IMR-90 (cell line): ENCODE measurements around the gene EHD4. TPM values are rescaled to one million over a fixed set of nuclear protein-coding genes. Genes with fewer than 3 reads are reported as not detected.
A peak's percentile ranks its signal among the peaks of the same experiment; 100 is the strongest.

Source experiments
- ATAC-seq: fragments of 200-7000 bp; cut with Tn5 transposase; 2 replicates; pipeline ENCODE4 v1.9.1; 2020; ENCODE audit warnings: low read depth, mild to moderate bottlenecking, moderate library complexity
- BruUV-seq: library from RNA; stranded (reverse); fragments of 400-500 nt; replicated peaks from 2 replicates; lab custom pipeline; 2021; lab: Mats Ljungman, UMichigan
- CTCF ChIA-PET: fragments of 300-600 bp; formaldehyde crosslinking; extraction: SDS; loops from one replicate; lab custom pipeline; 2021; ENCODE audit warnings: antibody characterized with exemption; lab: Yijun Ruan, JAX
- POLR2A ChIA-PET: fragments of 300-600 bp; sonication (Branson Sonifier 250); formaldehyde crosslinking; loops from one replicate; lab custom pipeline; 2022; ENCODE audit warnings: antibody characterized with exemption; ENCODE audit not compliant: unreplicated experiment; lab: Charles Lee
- DNase-seq: peaks from one replicate; pipeline ENCODE4 v3.0.0; 2013
- H2AFZ ChIP-seq: replicated peaks from 2 replicates; pipeline ENCODE3; 2013; ENCODE audit warnings: low read length, mild to moderate bottlenecking; ENCODE audit not compliant: poor library complexity
- H2AK5ac ChIP-seq: 2 replicates; pipeline ENCODE4 v1.6.1; 2013; ENCODE audit warnings: low read depth, low read length, inconsistent platforms
- H2AK9ac ChIP-seq: replicated peaks from 2 replicates; pipeline ENCODE3; 2013; ENCODE audit warnings: mild to moderate bottlenecking, low read depth, low read length, moderate library complexity; ENCODE audit not compliant: poor library complexity
- H2BK120ac ChIP-seq: 2 replicates; pipeline ENCODE4 v1.6.1; 2013; ENCODE audit warnings: low read depth, low read length, inconsistent platforms
- H2BK15ac ChIP-seq: 3 replicates; pipeline ENCODE4 v1.6.1; 2013; ENCODE audit warnings: low read depth, low read length, inconsistent platforms
- H2BK20ac ChIP-seq: 2 replicates; pipeline ENCODE4 v1.6.1; 2013; ENCODE audit warnings: low read depth, mild to moderate bottlenecking, inconsistent platforms, low read length, moderate library complexity
- H2BK5ac ChIP-seq: 2 replicates; pipeline ENCODE4 v1.6.1; 2013; ENCODE audit warnings: mild to moderate bottlenecking, low read depth, low read length, inconsistent platforms; ENCODE audit not compliant: poor library complexity, severe bottlenecking
- H3K14ac ChIP-seq: replicated peaks from 2 replicates; pipeline ENCODE4 v1.6.1; 2013; ENCODE audit warnings: low read depth, low read length, inconsistent platforms
- H3K18ac ChIP-seq: 2 replicates; pipeline ENCODE4 v1.6.1; 2013; ENCODE audit warnings: low read depth, low read length, control low read depth
- H3K23ac ChIP-seq: 2 replicates; pipeline ENCODE4 v1.6.1; 2013; ENCODE audit warnings: low read depth, low read length, inconsistent platforms
- H3K27ac ChIP-seq: 2 replicates; pipeline ENCODE4 v1.5.1; 2013; ENCODE audit warnings: mild to moderate bottlenecking, control low read depth, low read length; ENCODE audit not compliant: insufficient read depth
- H3K27me3 ChIP-seq: 2 replicates; pipeline ENCODE4 v1.6.1; 2013; ENCODE audit warnings: low read length; ENCODE audit not compliant: control insufficient read depth, insufficient read depth
- H3K36me3 ChIP-seq: 2 replicates; pipeline ENCODE4 v1.6.1; 2013; ENCODE audit warnings: low read length, mixed read lengths; ENCODE audit not compliant: control insufficient read depth, insufficient read depth
- H3K4ac ChIP-seq: 2 replicates; pipeline ENCODE4 v1.6.1; 2013; ENCODE audit warnings: low read depth, low read length, inconsistent platforms
- H3K4me1 ChIP-seq: 2 replicates; pipeline ENCODE4 v1.6.1; 2013; ENCODE audit warnings: low read length, mixed read lengths; ENCODE audit not compliant: control insufficient read depth, insufficient read depth
- H3K4me2 ChIP-seq: 2 replicates; pipeline ENCODE4 v1.6.1; 2013; ENCODE audit warnings: low read depth, mild to moderate bottlenecking, control low read depth, low read length, moderate library complexity
- H3K4me3 ChIP-seq: 2 replicates; pipeline ENCODE4 v1.5.1; 2013; ENCODE audit warnings: low read depth, mild to moderate bottlenecking, control low read depth, low read length, moderate library complexity; ENCODE audit not compliant: insufficient read depth
- H3K56ac ChIP-seq: 2 replicates; pipeline ENCODE4 v1.6.1; 2013; ENCODE audit warnings: low read length, inconsistent platforms; ENCODE audit not compliant: insufficient read depth; ENCODE audit errors: extremely low read depth
- H3K79me1 ChIP-seq, 2 experiments: 2 replicates each; pipeline ENCODE4 v1.6.1; 2013; ENCODE audit warnings: low read length in 2 of 2, inconsistent platforms in 1 of 2, low read depth in 1 of 2
- H3K9ac ChIP-seq: 2 replicates; pipeline ENCODE4 v1.6.1; 2013; ENCODE audit warnings: low read depth, low read length, control low read depth
- H3K9me1 ChIP-seq: 2 replicates; pipeline ENCODE4 v1.6.1; 2013; ENCODE audit warnings: low read length, inconsistent platforms; ENCODE audit not compliant: insufficient read depth
- H3K9me3 ChIP-seq: 2 replicates; pipeline ENCODE4 v1.6.1; 2013; ENCODE audit warnings: low read length; ENCODE audit not compliant: control insufficient read depth, insufficient read depth
- H4K20me1 ChIP-seq: 2 replicates; pipeline ENCODE4 v1.6.1; 2013; ENCODE audit warnings: low read length, inconsistent platforms; ENCODE audit not compliant: insufficient read depth
- H4K5ac ChIP-seq: 2 replicates; pipeline ENCODE4 v1.6.1; 2013; ENCODE audit warnings: mild to moderate bottlenecking, low read depth, low read length, control low read depth
- H4K8ac ChIP-seq, 2 experiments: 2 replicates each; pipeline ENCODE4 v1.6.1; 2013; ENCODE audit warnings: low read depth in 2 of 2, low read length in 2 of 2, control low read depth in 1 of 2, inconsistent platforms in 1 of 2
- H4K91ac ChIP-seq: 2 replicates; pipeline ENCODE4 v1.6.1; 2013; ENCODE audit warnings: low read depth, low read length, inconsistent platforms; ENCODE audit not compliant: insufficient read depth
- CTCF ChIP-seq: conservative IDR thresholded peaks from 2 replicates; pipeline ENCODE4 v1.5.1; 2012; ENCODE audit warnings: mild to moderate bottlenecking, low read depth, low read length, improper control_type of control experiment
- WGBS, 2 experiments: methylation state at CpG; one replicate each; pipeline versions ENCODE4 v1.1.5 to v1.1.7; 2013; ENCODE audit warnings: missing lambda C conversion rate in 2 of 2; ENCODE audit not compliant: insufficient read length in 1 of 2; ENCODE audit errors: extremely low coverage in 2 of 2; 5-methylcytosine and 5-hydroxymethylcytosine counted together
- dilution Hi-C: fragments of 300-500 bp; cut with HindIII; formaldehyde crosslinking; loops from one replicate; pipeline ENCODE4 v1.14.3; 2018; ENCODE audit warnings: low sequenced_read_pairs; ENCODE audit not compliant: unreplicated experiment
- in situ Hi-C: fragments of 300-500 bp; cut with MboI; formaldehyde crosslinking; loops from 3 replicates; pipeline ENCODE4 v1.14.3; 2019; ENCODE audit warnings: low sequenced_read_pairs, inconsistent platforms, mixed read lengths
- intact Hi-C: fragments of 100-400 bp; cut with micrococcal nuclease; formaldehyde crosslinking; loops from 2 replicates; pipeline ENCODE4 v1.10.0; 2022
- polyA plus RNA-seq, 3 experiments: library from polyadenylated mRNA; depleted of rRNA; stranded (reverse); fragments of >200 nt; gene quantifications; 2 replicates each; pipeline ENCODE4 v1.2.3, GENCODE V29; 2012; ENCODE audit warnings: low replicate concordance in 1 of 3
- total RNA-seq: library from RNA; depleted of rRNA; stranded (reverse); fragments of >200 nt; gene quantifications from 2 replicates; pipeline ENCODE4 v1.2.3, GENCODE V29; 2012

The EHD4 gene
- total and polyA plus RNA-seq, 2 of the 4 experiments (the other 2 are of a cell fraction): 21.0 to 29.0 TPM

GRCh38 chr15:41951571-41951970, 20.8 kb downstream of the EHD4 start:
- Histone ChIP-seq H3K18ac (no peak overlapping the region), H2AK9ac (peak overlapping the region; percentile 35), H4K91ac (no peak overlapping the region), H3K56ac (no peak overlapping the region), H2BK20ac (no peak overlapping the region), H3K4me3 (no peak overlapping the region), H2AK5ac (no peak overlapping the region), H3K23ac (no peak overlapping the region), H2BK15ac (no peak overlapping the region), H4K5ac (no peak overlapping the region), H3K36me3 (peaks cover 7% of the 10 kb centered on the region), H3K9me1 (peaks cover 21% of the 10 kb centered on the region), H2BK5ac (no peak overlapping the region), H2AFZ (no peak overlapping the region), H4K20me1 (0 out of 2 replicates have a peak, but pooled peaks cover 3% of the 10 kb centered on the region), H3K79me1 (peaks cover 36 to 80% of the 10 kb centered on the region in 2 experiments), H3K9me3 (no peaks in the 10 kb centered on the region), H3K4ac (no peak overlapping the region), H3K27me3 (no peaks in the 10 kb centered on the region), H3K4me2 (no peak overlapping the region), H4K8ac (no peak overlapping the region), H3K14ac (no peak overlapping the region), H2BK120ac (no peak overlapping the region), H3K9ac (no peak overlapping the region), H3K4me1 (peaks cover 17% of the 10 kb centered on the region), H3K27ac (no peak overlapping the region)
- dilution Hi-C loops: no loop called here
- no TSS peak for BruUV-seq
- no CpG with 5 or more reads among the region's 2 CpGs for WGBS, 2 experiments
- no peak for TF ChIP-seq CTCF
- ATAC-seq (no peak), DNase-seq (no peak)
- ChIA-PET POLR2A (no interaction called here), CTCF (no interaction called here)
- intact Hi-C loops: no loop called here
- in situ Hi-C loops: no loop called here
